Lower leg skin (tissue), 3 donors: ENCODE data around the gene CHAC1.

Source experiments
- CTCF ChIP-seq, 3 donors: fragments of 450-650 bp; IDR thresholded peaks; one replicate each; pipeline ENCODE4 v1.5.1; 2016; ENCODE audit warnings: antibody characterized with exemption in 3 of 3, mild to moderate bottlenecking in 3 of 3, moderate library complexity in 2 of 3
- POLR2A ChIP-seq, 2 donors: fragments of 450-650 bp; IDR thresholded peaks; one replicate each; pipeline ENCODE4 v1.6.1; 2016 to 2017; ENCODE audit warnings: antibody characterized with exemption in 2 of 2, mild to moderate bottlenecking in 1 of 2, moderate library complexity in 1 of 2

- TF ChIP-seq CTCF (IDR thresholded peaks at IDR 0.05) = no peak
- no peak for TF ChIP-seq POLR2A (IDR thresholded peaks at IDR 0.05)
Observed at GRCh38 chr15:40953713-40954074, 423 bp downstream of the CHAC1 start.
